ENCODE data around the gene IRF2. TPM values are rescaled to one million over a fixed set of nuclear protein-coding genes. Genes with fewer than 3 reads are reported as not detected.
A peak's percentile ranks its signal among the peaks of the same experiment; 100 is the strongest.

Gene IRF2
- total RNA-seq, 1 donor from 2014 or later = 18.8 TPM

DNA sequence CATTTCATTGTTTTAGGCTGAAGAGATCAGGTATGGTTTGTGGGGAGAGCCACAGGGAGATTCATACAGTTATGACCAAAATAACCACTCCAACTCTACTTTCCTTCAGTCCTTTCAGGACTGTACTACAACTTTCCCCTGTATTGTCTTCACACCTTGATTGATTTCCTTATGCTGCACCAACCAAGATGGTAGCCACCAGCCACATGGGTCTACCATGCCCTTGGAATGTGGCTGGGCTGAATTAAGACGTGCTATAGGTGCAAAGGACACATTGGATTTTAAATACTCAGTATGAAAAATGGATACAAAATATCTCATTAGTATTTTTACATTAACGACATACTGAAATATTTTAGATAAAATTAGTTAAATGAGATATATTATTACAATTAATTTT, 11.2 kb downstream of the IRF2 start:
- Histone ChIP-seq H3K27me3 (ENCODE audit: control insufficient read depth in 3 of 3, insufficient read depth in 3 of 3, low read length in 3 of 3) (no peaks in the 10 kb centered on the region), H3K4me1 (ENCODE audit: control insufficient read depth in 3 of 3, insufficient read depth in 3 of 3, low read length in 3 of 3) (peaks cover 18 to 31% (median 24%) of the 10 kb centered on the region in 3 donors), H3K9me3 (ENCODE audit: control insufficient read depth in 3 of 3, low read length in 3 of 3) (no peaks in the 10 kb centered on the region)

GRCh38 chr4:184462724-184463123, 11.6 kb downstream of the IRF2 start:
- H3K9me3 ChIP-seq (ENCODE audit: control insufficient read depth in 3 of 3, low read length in 3 of 3) = no peaks in the 10 kb centered on the region
- H3K4me3 ChIP-seq (ENCODE audit: low read length in 3 of 3) = no peak overlapping the region
- H3K4me1 ChIP-seq (ENCODE audit: control insufficient read depth in 3 of 3, insufficient read depth in 3 of 3, low read length in 3 of 3) = peaks cover 22 to 32% (median 29%) of the 10 kb centered on the region in 3 donors
- H3K27ac ChIP-seq (ENCODE audit: low read depth, low read length) = no peak overlapping the region
- no peaks in the 10 kb centered on the region for H3K27me3 ChIP-seq (ENCODE audit: control insufficient read depth in 3 of 3, insufficient read depth in 3 of 3, low read length in 3 of 3)
- no peak overlapping the region for H3K9ac ChIP-seq (ENCODE audit: low read depth in 1 of 3, low read length in 3 of 3)
- no peaks in the 10 kb centered on the region for H3K36me3 ChIP-seq (ENCODE audit: control insufficient read depth in 3 of 3, insufficient read depth in 3 of 3, low read length in 3 of 3)

More for the DNA sequence above, 11.2 kb downstream of the IRF2 start:
- Histone ChIP-seq H3K9ac (ENCODE audit: low read depth in 1 of 3, low read length in 3 of 3) (no peak overlapping the region), H3K4me3 (ENCODE audit: low read length in 3 of 3) (no peak overlapping the region), H3K27ac (ENCODE audit: low read depth, low read length) (no peak overlapping the region), H3K36me3 (ENCODE audit: control insufficient read depth in 3 of 3, insufficient read depth in 3 of 3, low read length in 3 of 3) (no peaks in the 10 kb centered on the region)

DNA sequence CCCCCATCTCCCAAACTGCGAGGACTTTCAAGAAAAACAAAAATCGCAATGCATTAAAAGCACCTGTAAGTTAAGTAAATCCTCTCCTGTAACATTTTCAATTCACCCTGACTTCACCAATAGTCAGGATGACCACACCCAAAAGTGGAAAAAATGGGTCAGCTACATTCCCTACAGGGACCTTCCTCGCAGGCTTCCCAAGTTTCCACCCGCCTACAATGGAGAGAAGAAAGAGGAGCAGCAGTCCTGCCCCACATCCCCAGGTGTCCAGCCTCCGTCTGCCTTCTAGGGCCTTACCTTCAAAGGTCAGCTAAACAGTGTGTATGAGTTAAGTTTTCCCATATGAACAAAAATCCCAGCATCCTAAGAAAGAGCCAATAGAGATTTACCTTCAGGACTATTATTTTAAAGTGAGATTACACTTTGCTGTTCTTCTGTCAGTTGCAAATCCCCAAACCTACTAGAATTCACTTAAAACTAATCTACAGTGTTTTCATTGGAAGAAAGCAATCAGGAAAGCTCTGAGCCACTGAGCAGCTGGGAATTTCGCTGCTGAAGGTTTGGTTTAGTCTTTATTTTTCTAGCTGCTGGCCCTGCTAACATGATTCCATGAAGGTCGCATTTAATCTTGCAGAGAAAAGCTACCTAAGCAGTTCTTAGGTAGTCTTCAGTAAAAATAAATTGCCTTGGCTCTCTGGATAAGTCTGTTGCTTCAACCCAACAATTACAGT, 12.5 kb downstream of the IRF2 start:
- Histone ChIP-seq H3K4me1 (ENCODE audit: control insufficient read depth in 3 of 3, insufficient read depth in 3 of 3, low read length in 3 of 3) (peaks cover 26 to 35% (median 33%) of the 10 kb centered on the region in 3 donors), H3K27ac (ENCODE audit: low read depth, low read length) (no peak overlapping the region), H3K9ac (ENCODE audit: low read depth in 1 of 3, low read length in 3 of 3) (no peak overlapping the region), H3K4me3 (ENCODE audit: low read length in 3 of 3) (no peak overlapping the region), H3K27me3 (ENCODE audit: control insufficient read depth in 3 of 3, insufficient read depth in 3 of 3, low read length in 3 of 3) (no peaks in the 10 kb centered on the region), H3K36me3 (ENCODE audit: control insufficient read depth in 3 of 3, insufficient read depth in 3 of 3, low read length in 3 of 3) (peaks cover 0 to 1% (median 0%) of the 10 kb centered on the region in 3 donors), H3K9me3 (ENCODE audit: control insufficient read depth in 3 of 3, low read length in 3 of 3) (no peaks in the 10 kb centered on the region)

GRCh38 chr4:184460499-184461285, 13.7 kb downstream of the IRF2 start:
- peaks cover 0 to 1% (median 0%) of the 10 kb centered on the region in 3 donors for H3K36me3 ChIP-seq (ENCODE audit: control insufficient read depth in 3 of 3, insufficient read depth in 3 of 3, low read length in 3 of 3)
- no peaks in the 10 kb centered on the region for H3K9me3 ChIP-seq (ENCODE audit: control insufficient read depth in 3 of 3, low read length in 3 of 3)
- peaks cover 25 to 37% (median 29%) of the 10 kb centered on the region in 3 donors for H3K4me1 ChIP-seq (ENCODE audit: control insufficient read depth in 3 of 3, insufficient read depth in 3 of 3, low read length in 3 of 3)
- H3K27me3 ChIP-seq (ENCODE audit: control insufficient read depth in 3 of 3, insufficient read depth in 3 of 3, low read length in 3 of 3) = no peaks in the 10 kb centered on the region
- no peak overlapping the region for H3K27ac ChIP-seq (ENCODE audit: low read depth, low read length)
- H3K4me3 ChIP-seq (ENCODE audit: low read length in 3 of 3) = no peak overlapping the region
- H3K9ac ChIP-seq (ENCODE audit: low read depth in 1 of 3, low read length in 3 of 3) = no peak overlapping the region

DNA sequence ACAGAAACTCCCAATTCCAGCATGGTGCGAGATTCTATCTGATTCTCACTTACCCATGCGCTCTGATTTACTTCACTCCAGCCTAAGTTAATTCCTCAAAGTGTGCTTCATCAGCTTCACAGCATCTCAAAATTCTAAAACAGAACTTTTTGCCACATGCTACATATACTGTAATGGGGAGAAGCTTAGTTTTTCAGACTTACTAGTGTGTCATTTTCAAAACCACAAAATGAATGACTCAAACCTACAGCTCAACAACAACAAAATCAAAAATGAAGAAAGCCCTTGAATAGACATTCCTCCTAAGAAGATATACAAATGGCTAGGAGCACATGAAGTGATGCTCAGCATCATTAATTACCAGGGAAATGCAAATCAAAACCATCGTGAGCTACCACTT, 14.9 kb downstream of the IRF2 start:
- H3K36me3 ChIP-seq (ENCODE audit: control insufficient read depth in 3 of 3, insufficient read depth in 3 of 3, low read length in 3 of 3) = peaks cover 0 to 1% (median 0%) of the 10 kb centered on the region in 3 donors
- H3K27me3 ChIP-seq (ENCODE audit: control insufficient read depth in 3 of 3, insufficient read depth in 3 of 3, low read length in 3 of 3) = no peaks in the 10 kb centered on the region
- no peaks in the 10 kb centered on the region for H3K9me3 ChIP-seq (ENCODE audit: control insufficient read depth in 3 of 3, low read length in 3 of 3)
- H3K27ac ChIP-seq (ENCODE audit: low read depth, low read length) = no peak overlapping the region
- no peak overlapping the region for H3K4me3 ChIP-seq (ENCODE audit: low read length in 3 of 3)
- H3K9ac ChIP-seq (ENCODE audit: low read depth in 1 of 3, low read length in 3 of 3) = no peak overlapping the region
- H3K4me1 ChIP-seq (ENCODE audit: control insufficient read depth in 3 of 3, insufficient read depth in 3 of 3, low read length in 3 of 3) = peaks cover 19 to 34% (median 34%) of the 10 kb centered on the region in 3 donors

DNA sequence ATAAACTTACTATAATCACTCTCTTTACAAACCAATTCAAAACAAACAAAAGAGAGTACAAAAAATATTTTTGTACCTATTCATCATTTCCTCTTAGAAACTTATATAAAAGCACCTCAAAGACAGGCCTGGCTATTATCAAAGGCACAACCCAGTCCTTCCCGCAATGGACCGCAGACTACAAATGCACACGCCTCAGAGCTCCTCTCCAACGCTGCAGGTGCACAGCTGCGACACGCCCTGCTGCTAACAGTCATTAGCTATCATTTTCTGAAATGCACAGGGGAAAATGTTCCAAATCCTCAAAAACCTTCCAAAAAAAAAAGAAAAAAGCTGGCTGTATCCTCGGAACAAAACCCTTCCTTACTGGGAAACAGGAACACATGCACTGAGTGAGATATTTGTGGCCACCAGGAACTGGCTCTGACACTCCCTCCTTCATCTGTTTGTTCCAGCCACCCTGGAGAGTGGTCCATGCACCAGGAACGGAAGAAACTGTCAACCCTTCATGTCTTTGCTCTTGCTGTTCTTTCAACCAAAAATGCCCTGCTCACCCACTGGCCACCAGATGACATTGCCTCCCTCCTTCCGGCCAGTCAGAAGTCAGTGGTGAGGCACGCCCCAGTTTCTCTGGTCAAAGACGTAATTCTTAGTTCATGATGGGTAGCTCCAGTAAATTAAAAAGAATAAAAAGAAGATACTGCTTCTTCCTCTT, 16.7 kb downstream of the IRF2 start:
- H3K9me3 ChIP-seq (ENCODE audit: control insufficient read depth in 3 of 3, low read length in 3 of 3) = no peaks in the 10 kb centered on the region
- H3K4me3 ChIP-seq (ENCODE audit: low read length in 3 of 3) = no peak overlapping the region
- H3K36me3 ChIP-seq (ENCODE audit: control insufficient read depth in 3 of 3, insufficient read depth in 3 of 3, low read length in 3 of 3) = peaks cover 0 to 1% (median 0%) of the 10 kb centered on the region in 3 donors
- no peak overlapping the region for H3K9ac ChIP-seq (ENCODE audit: low read depth in 1 of 3, low read length in 3 of 3)
- H3K27me3 ChIP-seq (ENCODE audit: control insufficient read depth in 3 of 3, insufficient read depth in 3 of 3, low read length in 3 of 3) = no peaks in the 10 kb centered on the region
- no peak overlapping the region for H3K27ac ChIP-seq (ENCODE audit: low read depth, low read length)
- peaks cover 34 to 49% (median 43%) of the 10 kb centered on the region in 3 donors for H3K4me1 ChIP-seq (ENCODE audit: control insufficient read depth in 3 of 3, insufficient read depth in 3 of 3, low read length in 3 of 3)

DNA sequence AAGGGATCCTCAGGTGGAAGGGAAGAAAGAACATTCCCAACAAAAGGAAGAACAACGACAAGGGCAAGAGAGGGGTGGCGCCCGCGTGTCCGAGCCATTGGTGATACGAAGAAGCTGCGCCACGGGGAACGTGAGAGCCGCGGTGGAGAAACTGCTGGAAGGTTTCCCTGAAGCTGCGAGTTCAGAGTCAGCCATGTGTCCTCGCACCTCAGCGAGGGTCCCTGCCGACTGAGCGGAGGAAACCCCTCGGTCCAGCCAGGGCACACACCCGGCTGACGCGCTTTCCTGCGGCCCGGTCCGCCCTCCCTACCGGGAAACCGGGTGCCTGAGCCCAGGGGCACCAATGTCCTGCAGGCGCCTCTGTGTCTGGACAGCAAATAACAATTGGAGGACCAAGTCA, 18.0 kb downstream of the IRF2 start:
- H3K9ac ChIP-seq (ENCODE audit: low read depth in 1 of 3, low read length in 3 of 3) = no peak overlapping the region
- H3K4me1 ChIP-seq (ENCODE audit: control insufficient read depth in 3 of 3, insufficient read depth in 3 of 3, low read length in 3 of 3) = peaks cover 39 to 52% (median 49%) of the 10 kb centered on the region in 3 donors
- H3K36me3 ChIP-seq (ENCODE audit: control insufficient read depth in 3 of 3, insufficient read depth in 3 of 3, low read length in 3 of 3) = peaks cover 0 to 7% (median 5%) of the 10 kb centered on the region in 3 donors
- H3K27ac ChIP-seq (ENCODE audit: low read depth, low read length) = no peak overlapping the region
- H3K27me3 ChIP-seq (ENCODE audit: control insufficient read depth in 3 of 3, insufficient read depth in 3 of 3, low read length in 3 of 3) = no peaks in the 10 kb centered on the region
- H3K9me3 ChIP-seq (ENCODE audit: control insufficient read depth in 3 of 3, low read length in 3 of 3) = no peaks in the 10 kb centered on the region
- H3K4me3 ChIP-seq (ENCODE audit: low read length in 3 of 3) = no peak overlapping the region

DNA sequence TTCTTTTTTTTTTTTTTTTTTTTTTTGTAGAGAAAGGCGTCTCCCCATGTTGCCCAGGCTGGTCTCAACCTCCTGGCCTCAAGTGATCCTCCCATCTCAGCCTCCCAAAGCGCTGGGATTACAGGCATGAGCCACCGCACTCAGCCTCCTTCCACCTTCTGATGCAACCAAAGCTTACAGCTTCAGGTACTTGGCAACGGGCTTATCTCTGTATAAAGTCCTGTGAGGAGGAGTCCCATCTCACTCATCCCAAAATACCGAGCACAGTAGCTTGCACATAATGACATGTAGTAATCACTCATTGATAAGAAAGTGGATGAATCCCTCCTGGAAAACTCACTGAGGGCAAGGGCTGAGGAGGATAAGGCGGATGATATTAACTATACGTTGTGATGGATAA, 19.1 kb downstream of the IRF2 start:
- no peak overlapping the region for H3K4me3 ChIP-seq (ENCODE audit: low read length in 3 of 3)
- H3K27me3 ChIP-seq (ENCODE audit: control insufficient read depth in 3 of 3, insufficient read depth in 3 of 3, low read length in 3 of 3) = no peaks in the 10 kb centered on the region
- peaks cover 46 to 57% (median 55%) of the 10 kb centered on the region in 3 donors for H3K4me1 ChIP-seq (ENCODE audit: control insufficient read depth in 3 of 3, insufficient read depth in 3 of 3, low read length in 3 of 3)
- H3K27ac ChIP-seq (ENCODE audit: low read depth, low read length) = no peak overlapping the region
- no peaks in the 10 kb centered on the region for H3K9me3 ChIP-seq (ENCODE audit: control insufficient read depth in 3 of 3, low read length in 3 of 3)
- H3K9ac ChIP-seq (ENCODE audit: low read depth in 1 of 3, low read length in 3 of 3) = no peak overlapping the region
- peaks cover 0 to 7% (median 5%) of the 10 kb centered on the region in 3 donors for H3K36me3 ChIP-seq (ENCODE audit: control insufficient read depth in 3 of 3, insufficient read depth in 3 of 3, low read length in 3 of 3)

DNA sequence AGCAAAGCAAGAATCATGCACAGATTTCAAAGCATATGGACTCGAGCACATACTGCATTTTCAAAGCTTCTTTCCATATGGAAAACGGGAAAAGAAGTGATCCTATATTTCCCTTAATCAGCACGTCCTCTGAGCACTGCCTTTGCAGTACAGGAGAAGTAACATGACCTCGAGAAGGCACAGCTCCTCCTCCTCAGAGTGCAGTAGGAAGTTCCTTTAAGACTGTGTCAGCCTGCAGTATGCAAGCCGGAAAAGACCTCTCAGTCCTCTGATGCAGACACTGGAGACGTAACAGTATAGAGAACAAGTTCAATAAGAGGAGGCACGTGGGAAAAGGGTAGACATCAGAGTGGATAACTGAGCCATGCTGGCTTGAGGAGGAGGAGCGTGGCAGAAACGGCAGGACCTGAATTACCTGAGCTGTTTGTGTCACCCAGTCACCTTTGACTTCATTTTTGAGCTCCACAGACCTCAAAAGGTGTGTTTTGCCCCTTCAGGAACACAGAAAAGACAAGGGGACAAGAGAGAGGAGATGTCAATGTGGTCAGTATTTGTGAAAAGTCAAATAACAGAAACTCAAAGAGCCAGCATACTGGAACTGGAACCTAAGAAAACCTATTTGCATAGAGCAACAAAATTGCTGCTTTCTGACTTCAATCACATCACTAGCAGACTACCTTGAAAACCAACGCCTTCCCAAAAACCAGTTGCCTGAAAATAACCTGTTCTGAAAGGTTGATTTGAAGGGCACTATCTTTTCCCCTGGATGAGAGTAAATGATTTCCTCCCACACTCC, 20.8 kb downstream of the IRF2 start:
- H3K36me3 ChIP-seq (ENCODE audit: control insufficient read depth in 3 of 3, insufficient read depth in 3 of 3, low read length in 3 of 3) = peaks cover 0 to 7% (median 5%) of the 10 kb centered on the region in 3 donors
- H3K9me3 ChIP-seq (ENCODE audit: control insufficient read depth in 3 of 3, low read length in 3 of 3) = no peaks in the 10 kb centered on the region
- H3K4me1 ChIP-seq (ENCODE audit: control insufficient read depth in 3 of 3, insufficient read depth in 3 of 3, low read length in 3 of 3) = peaks cover 62 to 66% (median 64%) of the 10 kb centered on the region in 3 donors
- no peak overlapping the region for H3K9ac ChIP-seq (ENCODE audit: low read depth in 1 of 3, low read length in 3 of 3)
- H3K4me3 ChIP-seq (ENCODE audit: low read length in 3 of 3) = peak overlapping the region in 1 of 3 donors; percentile 10
- H3K27me3 ChIP-seq (ENCODE audit: control insufficient read depth in 3 of 3, insufficient read depth in 3 of 3, low read length in 3 of 3) = no peaks in the 10 kb centered on the region
- peak overlapping the region; percentile 63 for H3K27ac ChIP-seq (ENCODE audit: low read depth, low read length)
